ENCODE measurements around the gene RGL2.
"Not testable (repeated sequence)": the region's sequence is repeated elsewhere in the genome, so short reads cannot be mapped to it uniquely, and the experiment has no call there.

The RGL2 gene, protein sequence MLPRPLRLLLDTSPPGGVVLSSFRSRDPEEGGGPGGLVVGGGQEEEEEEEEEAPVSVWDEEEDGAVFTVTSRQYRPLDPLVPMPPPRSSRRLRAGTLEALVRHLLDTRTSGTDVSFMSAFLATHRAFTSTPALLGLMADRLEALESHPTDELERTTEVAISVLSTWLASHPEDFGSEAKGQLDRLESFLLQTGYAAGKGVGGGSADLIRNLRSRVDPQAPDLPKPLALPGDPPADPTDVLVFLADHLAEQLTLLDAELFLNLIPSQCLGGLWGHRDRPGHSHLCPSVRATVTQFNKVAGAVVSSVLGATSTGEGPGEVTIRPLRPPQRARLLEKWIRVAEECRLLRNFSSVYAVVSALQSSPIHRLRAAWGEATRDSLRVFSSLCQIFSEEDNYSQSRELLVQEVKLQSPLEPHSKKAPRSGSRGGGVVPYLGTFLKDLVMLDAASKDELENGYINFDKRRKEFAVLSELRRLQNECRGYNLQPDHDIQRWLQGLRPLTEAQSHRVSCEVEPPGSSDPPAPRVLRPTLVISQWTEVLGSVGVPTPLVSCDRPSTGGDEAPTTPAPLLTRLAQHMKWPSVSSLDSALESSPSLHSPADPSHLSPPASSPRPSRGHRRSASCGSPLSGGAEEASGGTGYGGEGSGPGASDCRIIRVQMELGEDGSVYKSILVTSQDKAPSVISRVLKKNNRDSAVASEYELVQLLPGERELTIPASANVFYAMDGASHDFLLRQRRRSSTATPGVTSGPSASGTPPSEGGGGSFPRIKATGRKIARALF

GRCh38 chr6:33298773-33299236, at the start of gene RGL2:
RGL2 (minus strand) TSS chr6:33298942; CDS start chr6:33298610, 332 bp downstream.
- DNase-seq (ENCODE audit: low read depth in 2 of 2): no peak

- no peak for DNase-seq (ENCODE audit: low read depth in 2 of 2)
These were observed 49.1 kb upstream of the RGL2 start for GRCh38 chr6:33347816-33348215.

DNA sequence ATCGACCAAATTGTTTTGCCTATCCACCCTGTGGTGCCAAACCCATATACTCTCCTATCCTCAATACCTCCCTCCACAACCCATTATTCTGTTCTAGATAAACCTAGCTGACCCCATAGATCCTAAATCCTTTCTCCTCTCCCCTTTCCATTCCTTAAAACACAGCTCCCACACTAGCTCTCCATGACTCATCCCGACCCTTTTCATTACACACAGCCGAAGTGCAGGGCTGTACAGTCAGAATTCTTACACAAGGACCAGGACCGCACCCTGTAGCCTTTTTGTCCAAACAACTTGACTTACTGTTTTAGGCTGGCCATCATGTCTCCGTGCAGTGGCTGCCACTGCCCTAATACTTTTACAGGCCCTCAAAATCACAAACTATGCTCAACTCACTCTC, 48.2 kb upstream of the RGL2 start:
- not testable (repeated sequence) for DNase-seq (ENCODE audit: low read depth in 2 of 2)

GRCh38 chr6:33344701-33345697, 46.3 kb upstream of the RGL2 start:
- peak; percentile 54 to 56 for DNase-seq (ENCODE audit: low read depth in 2 of 2)

GRCh38 chr6:33343953-33344611, 45.3 kb upstream of the RGL2 start:
- DNase-seq (ENCODE audit: low read depth in 2 of 2): no peak

- not testable (repeated sequence) for DNase-seq (ENCODE audit: low read depth in 2 of 2)
These were observed 44.8 kb upstream of the RGL2 start for GRCh38 chr6:33343606-33343952.

- no peak for DNase-seq (ENCODE audit: low read depth in 2 of 2)
These were observed 40.5 kb upstream of the RGL2 start for GRCh38 chr6:33339193-33339592.

GRCh38 chr6:33336495-33336894, 37.8 kb upstream of the RGL2 start:
- DNase-seq (ENCODE audit: low read depth in 2 of 2): no peak

DNA sequence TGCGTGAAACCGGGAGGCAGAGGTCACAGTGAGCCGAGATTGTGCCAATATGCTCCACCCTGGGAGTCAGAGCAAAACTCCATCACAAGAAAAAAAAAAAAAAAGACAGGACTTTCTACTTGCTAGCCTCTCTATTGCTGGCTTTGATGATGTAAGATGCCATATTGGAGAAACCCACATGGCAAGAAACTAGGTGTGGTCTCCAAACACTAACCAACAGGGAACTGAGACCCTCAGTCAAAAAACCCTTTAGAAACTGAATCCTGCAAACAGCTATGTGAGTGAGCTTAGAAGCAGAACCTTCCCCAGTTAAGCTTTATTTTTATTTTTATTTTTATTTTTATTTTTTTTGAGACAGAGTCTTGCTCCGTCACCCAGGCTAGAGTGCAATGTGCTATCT, 37.2 kb upstream of the RGL2 start:
- no peak for DNase-seq (ENCODE audit: low read depth in 2 of 2)

DNA sequence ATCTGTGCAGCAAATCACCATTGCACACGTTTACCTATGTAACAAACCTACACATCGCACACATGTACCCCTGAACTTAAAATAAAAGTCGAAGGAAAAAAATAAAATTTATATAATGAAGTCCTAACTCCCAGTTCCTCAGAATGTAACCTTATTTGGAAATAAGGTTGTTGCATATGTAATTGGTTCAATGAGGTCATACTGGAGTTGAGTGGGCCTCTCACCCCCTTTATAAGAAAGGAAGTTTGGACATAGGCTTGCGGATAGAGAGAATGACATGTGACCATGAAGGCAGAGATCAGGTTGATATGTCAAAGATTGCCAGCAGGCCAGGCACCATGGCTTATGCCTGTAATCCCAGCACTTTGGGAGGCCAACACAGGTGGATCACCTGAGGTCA, 34.9 kb upstream of the RGL2 start:
- DNase-seq (ENCODE audit: low read depth in 2 of 2): no peak

DNA sequence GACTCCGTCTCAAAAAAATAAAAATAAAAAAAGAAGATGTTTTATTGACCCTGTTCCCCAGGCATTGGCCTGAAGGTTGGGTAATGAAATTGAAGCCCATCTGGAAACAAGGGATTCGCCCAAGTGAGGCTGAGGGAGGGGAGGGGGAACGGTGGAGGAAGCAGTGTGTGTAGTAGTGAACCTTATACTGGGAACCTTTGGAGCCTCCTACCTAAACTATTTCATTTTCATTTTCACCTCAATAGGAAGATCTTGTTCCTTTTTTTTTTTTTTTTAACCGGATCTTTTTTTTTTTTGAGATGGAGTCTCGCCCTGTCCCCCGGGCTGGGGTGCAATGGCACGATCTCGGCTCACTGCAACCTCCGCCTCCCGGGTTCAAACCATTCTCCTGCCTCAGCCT, 32.0 kb upstream of the RGL2 start:
- DNase-seq (ENCODE audit: low read depth in 2 of 2): no peak

DNA sequence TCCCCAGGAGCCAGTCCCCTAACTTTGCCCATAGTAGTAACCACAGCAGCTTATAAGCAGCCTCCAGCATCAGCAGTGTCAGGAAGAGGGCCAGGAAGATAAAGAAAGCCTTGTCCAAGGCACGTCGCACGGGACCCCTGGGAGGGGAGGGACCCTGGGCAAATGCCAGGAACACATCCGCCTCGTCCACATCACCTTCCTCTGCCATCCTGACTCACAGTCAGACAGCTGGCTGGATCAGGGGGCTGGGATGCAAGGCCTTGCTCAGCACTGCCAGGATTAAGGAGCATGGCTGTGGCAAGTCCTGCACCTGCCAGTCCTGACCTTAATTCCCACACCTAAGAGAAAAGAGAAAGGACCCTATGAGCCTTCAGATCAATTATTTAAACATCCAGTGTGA, 30.3 kb upstream of the RGL2 start:
- DNase-seq (ENCODE audit: low read depth in 2 of 2): no peak

- DNase-seq (ENCODE audit: low read depth in 2 of 2): no peak
These were observed 25.4 kb upstream of the RGL2 start for GRCh38 chr6:33324125-33324524.

DNA sequence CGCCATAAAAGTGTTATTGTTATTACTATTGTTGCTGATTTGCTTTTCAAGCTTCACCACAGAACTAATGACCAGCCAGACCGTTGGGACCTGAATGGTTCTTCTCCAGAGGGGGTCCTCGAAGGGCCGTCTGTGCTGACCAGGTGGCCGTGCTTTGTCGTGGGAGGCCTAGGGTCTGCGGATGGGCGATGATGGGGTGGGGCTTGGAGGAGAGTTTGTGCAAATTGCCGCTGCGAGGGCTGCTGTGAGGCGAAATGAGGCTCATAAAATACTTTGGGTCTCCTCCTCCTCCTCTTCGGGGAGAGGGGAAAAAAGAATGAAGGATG, 24.8 kb upstream of the RGL2 start:
- no peak for DNase-seq (ENCODE audit: low read depth in 2 of 2)

- no peak for DNase-seq (ENCODE audit: low read depth in 2 of 2)
These were observed 22.5 kb upstream of the RGL2 start for GRCh38 chr6:33321227-33321626.

- no peak for DNase-seq (ENCODE audit: low read depth in 2 of 2)
These were observed 21.8 kb upstream of the RGL2 start for GRCh38 chr6:33320315-33321181.

DNA sequence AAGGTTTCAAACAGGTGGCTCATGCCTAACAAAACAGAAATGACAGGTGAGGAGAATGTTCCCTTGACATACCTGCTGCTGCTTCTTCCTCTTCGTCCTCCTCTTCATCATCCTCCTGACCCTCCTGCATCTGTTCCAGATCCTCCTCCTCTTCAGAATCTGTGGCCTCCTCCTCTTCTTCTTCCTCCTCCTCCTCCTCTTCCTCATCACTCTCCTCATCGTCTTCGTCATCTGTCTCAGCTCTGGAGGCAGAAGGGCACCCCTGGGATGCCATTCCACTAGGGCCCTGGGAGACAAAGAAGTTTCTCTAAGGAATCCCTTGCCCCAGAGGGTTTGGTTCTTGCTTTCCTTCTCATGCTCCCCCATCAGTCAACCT, 21.2 kb upstream of the RGL2 start:
- DNase-seq (ENCODE audit: low read depth in 2 of 2): no peak

DNA sequence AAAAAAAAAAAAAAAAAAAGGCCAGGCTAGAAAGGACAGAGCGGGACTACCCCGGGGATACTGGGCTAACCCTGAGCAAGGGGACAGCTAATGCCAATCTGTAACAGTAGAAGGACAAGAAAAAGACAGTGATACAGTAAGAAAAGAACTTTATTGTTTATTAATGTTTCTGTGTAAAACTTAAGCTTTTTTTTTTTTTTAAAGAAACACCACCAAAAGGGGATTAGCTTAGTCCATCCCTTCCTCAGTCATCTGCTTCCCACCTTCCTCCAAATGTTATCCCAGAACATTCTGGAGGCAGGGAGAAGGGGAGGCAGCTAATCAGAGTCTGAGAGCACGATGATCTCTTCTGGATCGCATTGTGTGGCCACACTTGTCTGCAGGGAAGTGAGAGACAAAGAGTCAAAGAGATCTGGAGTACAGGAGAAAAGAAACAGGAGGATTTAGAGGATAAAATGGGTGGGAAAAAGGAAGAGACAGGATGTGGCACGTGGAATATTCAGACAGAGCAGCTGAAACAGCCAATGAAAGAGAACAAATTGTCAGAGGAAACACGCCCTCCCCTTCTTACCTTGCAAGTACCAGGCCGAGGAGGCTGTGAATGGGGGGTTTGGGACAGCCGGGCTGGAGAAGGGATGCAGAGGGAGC, 19.8 kb upstream of the RGL2 start:
- DNase-seq (ENCODE audit: low read depth in 2 of 2): no peak

GRCh38 chr6:33317669-33318425, 19.1 kb upstream of the RGL2 start, which contains the start of gene ZBTB22:
ZBTB22 (minus strand) TSS chr6:33317744; CDS start chr6:33316916, 828 bp downstream.
- peak; percentile 97 to 98 for DNase-seq (ENCODE audit: low read depth in 2 of 2)
